HEK293 (cell line): ENCODE results near the gene LUZP2.

Experiments used
- CTCF ChIA-PET: fragments of 350-600 bp; formaldehyde crosslinking; extraction: SDS; loops from one replicate; lab custom pipeline; 2021; ENCODE audit warnings: antibody characterized with exemption; lab: Yijun Ruan, JAX
- POLR2A ChIA-PET: fragments of 300-600 bp; formaldehyde crosslinking; extraction: SDS; loops from one replicate; lab custom pipeline; 2020; ENCODE audit warnings: antibody characterized with exemption, inconsistent platforms; lab: Yijun Ruan, JAX
- H3K27ac ChIP-seq: fragments of 200-500 bp; sonication (Bioruptor generic); 2 replicates; pipeline ENCODE4 v1.5.1; 2014; ENCODE audit warnings: low read depth, low read length, control low read depth, inconsistent platforms; ENCODE audit errors: extremely low read depth
- H3K36me3 ChIP-seq, 2 experiments: fragments of 200-500 bp in 1 of 2; sonication (Bioruptor generic) in 1 of 2; 1 replicate in 1 of 2; 2 replicates in 1 of 2; pipeline ENCODE4 v1.5.1; 2014 to 2017; ENCODE audit warnings: inconsistent platforms in 2 of 2, low read length in 2 of 2; ENCODE audit not compliant: control insufficient read depth in 2 of 2, insufficient read depth in 1 of 2
- H3K4me1 ChIP-seq: fragments of 200-500 bp; sonication (Bioruptor generic); 2 replicates; pipeline ENCODE4 v1.5.1; 2014; ENCODE audit warnings: mild to moderate bottlenecking, low read length, inconsistent platforms; ENCODE audit not compliant: control insufficient read depth, insufficient read depth
- H3K4me3 ChIP-seq: 2 replicates; pipeline ENCODE4 v1.5.1; 2011; ENCODE audit warnings: low read depth, mild to moderate bottlenecking, control low read depth, low read length, moderate library complexity
- H3K9me3 ChIP-seq: fragments of 200-500 bp; sonication (Bioruptor generic); 2 replicates; pipeline ENCODE4 v1.5.1; 2014; ENCODE audit warnings: low read depth, low read length, inconsistent platforms; ENCODE audit not compliant: control insufficient read depth, insufficient read depth
- EGR2 ChIP-seq: fragments of 450-650 bp; formaldehyde crosslinking; IDR thresholded peaks from 2 replicates; pipeline ENCODE4 v1.5.1; 2016; ENCODE audit warnings: low read depth, missing biosample characterization, missing genetic modification characterization
- IKZF3 ChIP-seq: fragments of 450-650 bp; IDR thresholded peaks from 2 replicates; pipeline ENCODE4 v1.5.0; 2018; ENCODE audit warnings: missing biosample characterization, mild to moderate bottlenecking, missing genetic modification characterization, moderate library complexity
- KLF7 ChIP-seq: fragments of 450-650 bp; formaldehyde crosslinking; IDR thresholded peaks from 2 replicates; pipeline ENCODE4 v1.5.1; 2016; ENCODE audit warnings: missing biosample characterization, missing genetic modification characterization, borderline replicate concordance
- REPIN1 ChIP-seq: fragments of 450-650 bp; formaldehyde crosslinking; IDR thresholded peaks from 2 replicates; pipeline ENCODE4 v1.5.1; 2017; ENCODE audit warnings: missing biosample characterization, missing genetic modification characterization, low read depth
- SALL2 ChIP-seq: fragments of 450-650 bp; formaldehyde crosslinking; IDR thresholded peaks from 2 replicates; pipeline ENCODE4 v1.5.0; 2017; ENCODE audit warnings: missing biosample characterization, mild to moderate bottlenecking, missing genetic modification characterization, borderline replicate concordance
- SCRT1 ChIP-seq: fragments of 450-650 bp; formaldehyde crosslinking; IDR thresholded peaks from 2 replicates; pipeline ENCODE4 v1.5.1; 2016; ENCODE audit warnings: missing biosample characterization, missing genetic modification characterization, borderline replicate concordance
- TCF7L2 ChIP-seq: IDR thresholded peaks from 2 replicates; pipeline ENCODE4 v1.6.1; 2011; ENCODE audit warnings: low read depth, mild to moderate bottlenecking, inconsistent platforms, low read length, moderate library complexity, borderline replicate concordance
- ZBTB17 ChIP-seq: fragments of 450-650 bp; formaldehyde crosslinking; IDR thresholded peaks from 2 replicates; pipeline ENCODE4 v1.5.1; 2016; ENCODE audit warnings: missing biosample characterization, missing genetic modification characterization
- ZFP69B ChIP-seq: fragments of 450-650 bp; formaldehyde crosslinking; IDR thresholded peaks from 2 replicates; pipeline ENCODE4 v1.5.1; 2016; ENCODE audit warnings: missing biosample characterization, missing genetic modification characterization
- ZNF148 ChIP-seq: fragments of 450-650 bp; formaldehyde crosslinking; IDR thresholded peaks from 2 replicates; pipeline ENCODE4 v1.5.0; 2017; ENCODE audit warnings: missing biosample characterization, missing genetic modification characterization, borderline replicate concordance
- ZNF214 ChIP-seq: fragments of 450-650 bp; formaldehyde crosslinking; IDR thresholded peaks from 2 replicates; pipeline ENCODE4 v1.5.1; 2017; ENCODE audit warnings: missing biosample characterization, mild to moderate bottlenecking, missing genetic modification characterization, borderline replicate concordance
- ZNF555 ChIP-seq: fragments of 450-650 bp; formaldehyde crosslinking; conservative IDR thresholded peaks from 2 replicates; pipeline ENCODE4 v1.5.1; 2017; ENCODE audit warnings: missing biosample characterization, mild to moderate bottlenecking, missing genetic modification characterization, inconsistent platforms
- ZNF585B ChIP-seq: fragments of 450-650 bp; formaldehyde crosslinking; IDR thresholded peaks from 2 replicates; pipeline ENCODE4 v1.5.1; 2016; ENCODE audit warnings: missing biosample characterization, missing genetic modification characterization
- ZNF610 ChIP-seq: fragments of 450-650 bp; formaldehyde crosslinking; IDR thresholded peaks from 2 replicates; pipeline ENCODE4 v1.5.1; 2016; ENCODE audit warnings: missing biosample characterization, missing genetic modification characterization, borderline replicate concordance
- ZNF621 ChIP-seq: fragments of 450-650 bp; formaldehyde crosslinking; IDR thresholded peaks from 2 replicates; pipeline ENCODE4 v1.5.1; 2017; ENCODE audit warnings: missing biosample characterization, missing genetic modification characterization
- ZNF645 ChIP-seq: fragments of 450-650 bp; formaldehyde crosslinking; IDR thresholded peaks from 2 replicates; pipeline ENCODE4; 2016; ENCODE audit warnings: missing biosample characterization, missing genetic modification characterization
- ZNF776 ChIP-seq: fragments of 450-650 bp; formaldehyde crosslinking; IDR thresholded peaks from 2 replicates; pipeline ENCODE4 v1.5.0; 2017; ENCODE audit warnings: missing biosample characterization, missing genetic modification characterization, borderline replicate concordance
- ZNF830 ChIP-seq: fragments of 450-650 bp; IDR thresholded peaks from 2 replicates; pipeline ENCODE4 v1.5.0; 2018; ENCODE audit warnings: missing biosample characterization, missing genetic modification characterization, low read depth, mild to moderate bottlenecking, moderate library complexity
- ZNF837 ChIP-seq: fragments of 450-650 bp; formaldehyde crosslinking; IDR thresholded peaks from 2 replicates; pipeline ENCODE4 v1.5.1; 2016; ENCODE audit warnings: missing biosample characterization, missing genetic modification characterization
- ZSCAN16 ChIP-seq: fragments of 450-650 bp; formaldehyde crosslinking; IDR thresholded peaks from 2 replicates; pipeline ENCODE4 v1.5.1; 2016; ENCODE audit warnings: missing biosample characterization, missing genetic modification characterization
- TF ChIP-seq, protein P1 (sequence below): fragments of 450-650 bp; formaldehyde crosslinking; IDR thresholded peaks from 2 replicates; pipeline ENCODE4 v1.5.1; 2017; ENCODE audit warnings: missing biosample characterization, missing genetic modification characterization
- TF ChIP-seq, protein P2 (sequence below): fragments of 450-650 bp; formaldehyde crosslinking; IDR thresholded peaks from 2 replicates; pipeline ENCODE4 v1.5.1; 2017; ENCODE audit warnings: missing biosample characterization, missing genetic modification characterization

The LUZP2 gene

DNA sequence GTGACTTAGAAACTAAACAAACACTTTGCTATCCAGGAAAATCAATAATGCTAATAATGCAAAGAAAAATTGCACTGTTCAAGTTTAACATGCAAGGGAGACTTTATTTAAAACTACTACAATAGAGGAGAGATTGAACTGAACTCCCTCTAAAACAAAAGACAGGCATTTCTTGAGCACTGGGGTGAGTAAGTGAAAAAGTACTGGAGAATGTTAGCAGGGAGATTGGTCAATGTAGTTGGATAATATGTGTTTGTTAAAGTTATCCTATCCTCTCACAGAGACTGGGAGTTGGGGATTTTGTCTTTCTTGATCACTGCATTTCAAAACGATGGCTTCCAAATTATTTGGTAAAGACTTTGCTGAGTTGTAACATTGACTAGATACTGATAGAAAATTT lies 77.6 kb downstream of the LUZP2 start (continued):
- no peak for TF ChIP-seq ZNF645 (tag by site-specific recombination)
- TF ChIP-seq ZNF610 (tag by site-specific recombination), result no peak

- POLR2A ChIA-PET, result no interaction called here
- CTCF ChIA-PET, result no interaction called here
- Histone ChIP-seq H3K4me1 (no peaks in the 10 kb centered on the region), H3K4me3 (no peak overlapping the region), H3K9me3 (no peaks in the 10 kb centered on the region), H3K36me3 (no peaks in the 10 kb centered on the region), H3K27ac (no peak overlapping the region)
- TF ChIP-seq ZNF585B (tag by site-specific recombination) (no peak), IKZF3 (tag by site-specific recombination) (no peak), ZBTB17 (no peak), ZFP69B (tag by site-specific recombination) (no peak), ZNF621 (tag by site-specific recombination) (no peak), SALL2 (tag by site-specific recombination) (no peak), EGR2 (tag by site-specific recombination) (no peak), SCRT1 (tag by site-specific recombination) (no peak), ZNF148 (tag by site-specific recombination) (no peak), ZNF776 (tag by site-specific recombination) (no peak), ZNF830 (tag by site-specific recombination) (no peak), ZNF555 (no peak), TCF7L2 (no peak), KLF7 (tag by site-specific recombination) (no peak), ZNF837 (tag by site-specific recombination) (no peak), ZSCAN16 (tag by site-specific recombination) (no peak), ZNF214 (tag by site-specific recombination) (no peak), REPIN1 (tag by site-specific recombination) (no peak)
- TF ChIP-seq, protein P1, sequence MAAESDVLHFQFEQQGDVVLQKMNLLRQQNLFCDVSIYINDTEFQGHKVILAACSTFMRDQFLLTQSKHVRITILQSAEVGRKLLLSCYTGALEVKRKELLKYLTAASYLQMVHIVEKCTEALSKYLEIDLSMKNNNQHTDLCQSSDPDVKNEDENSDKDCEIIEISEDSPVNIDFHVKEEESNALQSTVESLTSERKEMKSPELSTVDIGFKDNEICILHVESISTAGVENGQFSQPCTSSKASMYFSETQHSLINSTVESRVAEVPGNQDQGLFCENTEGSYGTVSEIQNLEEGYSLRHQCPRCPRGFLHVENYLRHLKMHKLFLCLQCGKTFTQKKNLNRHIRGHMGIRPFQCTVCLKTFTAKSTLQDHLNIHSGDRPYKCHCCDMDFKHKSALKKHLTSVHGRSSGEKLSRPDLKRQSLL (tag by site-specific recombination), result no peak
- TF ChIP-seq, protein P2, sequence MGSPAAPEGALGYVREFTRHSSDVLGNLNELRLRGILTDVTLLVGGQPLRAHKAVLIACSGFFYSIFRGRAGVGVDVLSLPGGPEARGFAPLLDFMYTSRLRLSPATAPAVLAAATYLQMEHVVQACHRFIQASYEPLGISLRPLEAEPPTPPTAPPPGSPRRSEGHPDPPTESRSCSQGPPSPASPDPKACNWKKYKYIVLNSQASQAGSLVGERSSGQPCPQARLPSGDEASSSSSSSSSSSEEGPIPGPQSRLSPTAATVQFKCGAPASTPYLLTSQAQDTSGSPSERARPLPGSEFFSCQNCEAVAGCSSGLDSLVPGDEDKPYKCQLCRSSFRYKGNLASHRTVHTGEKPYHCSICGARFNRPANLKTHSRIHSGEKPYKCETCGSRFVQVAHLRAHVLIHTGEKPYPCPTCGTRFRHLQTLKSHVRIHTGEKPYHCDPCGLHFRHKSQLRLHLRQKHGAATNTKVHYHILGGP (tag by site-specific recombination), result no peak
Measured at GRCh38 chr11:24575392-24575791, 78.5 kb downstream of the LUZP2 start.
